Skeletal muscle satellite cell (primary cell): Measurements from ENCODE around the gene ADAM33.

Experiments
- H3K27me3 ChIP-seq: 2 replicates; pipeline ENCODE4 v1.7.0; 2013; ENCODE audit warnings: low read length; ENCODE audit not compliant: control insufficient read depth, insufficient read depth
- H3K36me3 ChIP-seq: 2 replicates; pipeline ENCODE4 v1.7.0; 2013; ENCODE audit warnings: mild to moderate bottlenecking, control low read depth, low read length; ENCODE audit not compliant: insufficient read depth
- H3K4me1 ChIP-seq: 2 replicates; pipeline ENCODE4 v1.7.0; 2013; ENCODE audit warnings: low read length; ENCODE audit not compliant: control insufficient read depth, insufficient read depth
- H3K4me2 ChIP-seq: 2 replicates; pipeline ENCODE4 v1.7.0; 2013; ENCODE audit warnings: mild to moderate bottlenecking, low read length
- H3K4me3 ChIP-seq: 2 replicates; pipeline ENCODE4 v1.7.0; 2013; ENCODE audit warnings: low read length
- H3K9ac ChIP-seq: 2 replicates; pipeline ENCODE4 v1.7.0; 2013; ENCODE audit warnings: mild to moderate bottlenecking, low read depth, low read length, moderate library complexity
- H3K9me3 ChIP-seq: replicated peaks from 2 replicates; pipeline ENCODE4 v1.7.0; 2013; ENCODE audit warnings: mild to moderate bottlenecking, control low read depth, low read length

Gene ADAM33

DNA sequence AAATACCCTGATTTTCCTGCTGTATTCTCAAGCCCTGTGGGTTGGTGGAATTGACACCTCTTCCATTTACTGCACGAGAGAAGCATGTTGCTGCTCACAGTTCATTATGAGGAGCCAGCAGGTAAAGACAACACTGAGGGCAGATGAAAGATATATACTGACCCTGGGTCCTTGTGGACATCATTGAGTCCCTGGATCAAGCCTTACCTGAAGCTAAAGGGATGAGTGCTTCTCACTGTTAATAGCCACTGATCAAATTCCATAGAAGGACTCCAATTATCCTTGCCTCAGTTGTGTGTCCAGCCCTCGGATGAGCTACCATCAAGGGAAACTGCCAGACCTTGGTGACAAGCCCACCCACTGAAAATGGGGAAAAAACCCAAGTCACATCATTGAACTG, 38.3 kb upstream of the ADAM33 start:
- Histone ChIP-seq H3K36me3 (no peaks in the 10 kb centered on the region), H3K4me1 (no peaks in the 10 kb centered on the region), H3K9me3 (no peaks in the 10 kb centered on the region), H3K4me2 (no peak overlapping the region), H3K4me3 (no peak overlapping the region), H3K27me3 (peaks cover 30% of the 10 kb centered on the region), H3K9ac (no peak overlapping the region)

DNA sequence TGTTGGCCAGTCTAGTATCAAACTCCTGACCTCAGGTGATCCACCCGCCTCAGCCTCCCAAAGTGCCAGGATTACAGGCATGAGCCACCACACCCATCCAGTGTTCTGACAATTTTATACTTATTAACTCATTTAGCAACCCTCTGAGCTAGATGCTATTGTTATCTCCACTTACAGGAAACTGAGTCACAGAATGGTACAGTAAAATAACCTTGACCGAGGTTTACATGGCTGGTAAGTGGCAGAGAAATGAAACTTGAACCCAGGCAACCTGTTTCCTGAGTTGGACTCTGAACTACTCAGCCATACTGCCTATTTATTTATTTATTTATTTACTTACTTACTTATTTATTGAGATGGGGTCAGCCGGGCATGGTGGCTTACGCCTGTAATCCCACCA, 37.2 kb upstream of the ADAM33 start:
- Histone ChIP-seq H3K4me3 (no peak overlapping the region), H3K27me3 (peaks cover 22% of the 10 kb centered on the region), H3K9me3 (no peaks in the 10 kb centered on the region), H3K4me1 (no peaks in the 10 kb centered on the region), H3K4me2 (no peak overlapping the region), H3K36me3 (no peaks in the 10 kb centered on the region), H3K9ac (no peak overlapping the region)

DNA sequence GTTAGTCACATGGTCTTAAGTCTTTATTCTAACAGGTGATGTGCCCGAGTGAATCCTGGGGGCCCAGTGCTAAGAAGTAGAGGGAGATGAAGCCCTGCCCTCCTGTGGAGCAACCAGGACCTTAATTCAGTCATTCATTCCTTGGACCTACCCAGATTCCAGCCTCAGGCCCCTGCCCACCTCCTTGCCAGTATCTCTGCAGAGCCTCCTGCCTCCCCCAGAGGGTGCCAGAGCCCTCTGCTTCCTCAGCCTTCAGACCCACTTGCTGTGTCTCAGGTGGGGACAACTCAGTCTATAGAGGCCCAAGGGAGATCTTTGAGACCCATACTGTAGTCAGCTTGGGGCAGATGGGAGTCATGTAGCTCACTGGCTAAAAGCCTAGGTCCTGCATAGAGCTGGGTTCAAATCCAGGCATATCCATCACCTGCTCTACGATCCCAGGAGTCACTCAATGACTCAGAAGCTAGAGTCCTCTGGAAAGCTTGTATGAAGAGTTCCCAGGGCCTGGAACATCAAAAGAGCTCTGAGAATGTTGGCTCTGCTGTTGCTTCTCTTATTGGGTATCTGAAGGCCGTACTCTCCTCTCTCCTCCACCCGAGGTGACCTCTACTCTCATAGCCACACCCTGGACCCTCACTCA, 34.5 kb upstream of the ADAM33 start:
- no peak overlapping the region for H3K4me2 ChIP-seq
- no peak overlapping the region for H3K9ac ChIP-seq

DNA sequence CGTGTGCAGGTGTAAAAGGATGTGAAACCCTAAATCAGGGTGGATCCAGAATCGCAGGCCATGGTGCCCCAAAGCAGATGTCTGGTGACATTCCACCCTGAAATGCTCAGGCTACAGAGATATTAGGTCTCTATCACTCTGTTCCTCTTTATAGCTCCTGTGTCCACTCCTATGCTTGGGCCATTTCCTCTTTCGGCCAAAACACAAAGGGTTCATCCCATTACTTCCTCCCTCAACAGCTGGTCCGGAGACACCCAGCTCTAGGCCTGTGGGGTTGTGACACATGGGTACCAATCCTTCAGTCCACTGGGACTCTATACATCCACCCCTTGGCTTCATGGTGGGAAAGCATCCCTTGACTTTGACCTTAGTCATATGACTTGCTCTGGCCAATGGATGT, 32.3 kb upstream of the ADAM33 start:
- H3K4me3 ChIP-seq: no peak overlapping the region
- H3K4me2 ChIP-seq: no peak overlapping the region
- no peaks in the 10 kb centered on the region for H3K36me3 ChIP-seq
- no peak overlapping the region for H3K9ac ChIP-seq
- H3K9me3 ChIP-seq: no peaks in the 10 kb centered on the region
- no peaks in the 10 kb centered on the region for H3K4me1 ChIP-seq
- peaks cover 7% of the 10 kb centered on the region for H3K27me3 ChIP-seq

More for the DNA sequence above, 34.5 kb upstream of the ADAM33 start:
- no peak overlapping the region for H3K4me3 ChIP-seq
- no peaks in the 10 kb centered on the region for H3K36me3 ChIP-seq
- H3K9me3 ChIP-seq: no peaks in the 10 kb centered on the region
- peaks cover 12% of the 10 kb centered on the region for H3K27me3 ChIP-seq
- H3K4me1 ChIP-seq: no peaks in the 10 kb centered on the region

DNA sequence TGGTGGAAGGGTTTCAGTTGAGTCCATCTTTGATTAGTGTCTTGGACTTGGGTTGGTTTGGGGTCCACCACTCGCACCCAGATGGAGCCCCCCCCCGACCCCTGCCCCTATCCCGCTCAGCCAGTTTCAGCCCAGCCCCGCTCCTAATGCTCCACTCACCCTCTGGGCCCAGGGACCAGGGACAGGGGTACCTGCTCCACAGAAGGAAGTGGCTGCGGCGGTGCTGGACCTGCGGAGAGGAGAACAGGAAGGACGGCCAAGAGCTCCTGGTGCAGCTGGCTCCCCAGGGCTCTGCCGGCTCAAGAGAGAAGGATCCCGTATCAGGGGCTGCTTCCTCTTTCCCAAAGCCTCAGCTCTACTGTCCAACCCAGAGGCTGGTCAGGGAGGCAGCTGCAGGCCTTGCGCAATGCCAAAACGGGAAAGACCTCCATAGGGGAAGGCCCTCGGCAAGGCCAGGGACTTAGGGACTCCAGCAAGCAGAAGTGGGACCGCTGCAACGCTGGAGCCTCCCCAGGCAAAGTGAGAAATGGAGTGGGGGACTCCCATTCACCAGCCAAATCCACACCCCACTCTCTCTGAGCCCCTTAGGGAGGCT, 30.6 kb upstream of the ADAM33 start, which contains the start of gene SIGLEC1:
Gene SIGLEC1 (minus strand): TSS at position 322 of the 595 bp plus-strand sequence. CDS start 5,472 bp downstream, outside the sequence.
- Histone ChIP-seq H3K4me1 (peaks cover under 1% of the 10 kb centered on the region), H3K36me3 (no peaks in the 10 kb centered on the region), H3K27me3 (peaks cover 13% of the 10 kb centered on the region), H3K9me3 (no peaks in the 10 kb centered on the region), H3K9ac (no peak within 1 kb of the TSS), H3K4me2 (no peak within 1 kb of the TSS), H3K4me3 (no peak within 1 kb of the TSS)

DNA sequence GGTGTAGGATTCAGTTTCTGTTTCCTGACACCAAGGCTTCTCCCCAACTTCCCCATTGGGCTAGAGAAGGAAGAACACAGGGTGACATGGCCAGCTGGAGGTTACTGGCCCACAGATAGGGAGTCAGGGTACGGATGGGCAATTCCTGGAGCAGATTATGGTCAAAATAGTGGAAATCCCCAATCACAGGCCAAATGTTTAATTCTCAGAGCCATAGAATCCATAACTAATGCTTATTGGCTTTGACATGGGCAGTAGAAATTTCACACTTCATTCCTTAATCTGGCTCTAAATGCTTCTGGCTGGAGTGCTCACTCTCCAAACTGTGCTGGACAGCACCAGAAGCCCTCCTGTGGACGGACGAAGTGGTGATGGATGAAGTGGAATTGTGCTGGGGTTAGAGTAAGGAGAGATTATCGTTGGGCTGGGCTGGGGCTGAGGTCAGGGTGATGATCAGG, 29.7 kb upstream of the ADAM33 start:
- Histone ChIP-seq H3K9ac (no peak overlapping the region), H3K27me3 (peaks cover 22% of the 10 kb centered on the region), H3K4me1 (peaks cover 3% of the 10 kb centered on the region), H3K36me3 (no peaks in the 10 kb centered on the region), H3K9me3 (no peaks in the 10 kb centered on the region), H3K4me3 (no peak overlapping the region), H3K4me2 (no peak overlapping the region)

DNA sequence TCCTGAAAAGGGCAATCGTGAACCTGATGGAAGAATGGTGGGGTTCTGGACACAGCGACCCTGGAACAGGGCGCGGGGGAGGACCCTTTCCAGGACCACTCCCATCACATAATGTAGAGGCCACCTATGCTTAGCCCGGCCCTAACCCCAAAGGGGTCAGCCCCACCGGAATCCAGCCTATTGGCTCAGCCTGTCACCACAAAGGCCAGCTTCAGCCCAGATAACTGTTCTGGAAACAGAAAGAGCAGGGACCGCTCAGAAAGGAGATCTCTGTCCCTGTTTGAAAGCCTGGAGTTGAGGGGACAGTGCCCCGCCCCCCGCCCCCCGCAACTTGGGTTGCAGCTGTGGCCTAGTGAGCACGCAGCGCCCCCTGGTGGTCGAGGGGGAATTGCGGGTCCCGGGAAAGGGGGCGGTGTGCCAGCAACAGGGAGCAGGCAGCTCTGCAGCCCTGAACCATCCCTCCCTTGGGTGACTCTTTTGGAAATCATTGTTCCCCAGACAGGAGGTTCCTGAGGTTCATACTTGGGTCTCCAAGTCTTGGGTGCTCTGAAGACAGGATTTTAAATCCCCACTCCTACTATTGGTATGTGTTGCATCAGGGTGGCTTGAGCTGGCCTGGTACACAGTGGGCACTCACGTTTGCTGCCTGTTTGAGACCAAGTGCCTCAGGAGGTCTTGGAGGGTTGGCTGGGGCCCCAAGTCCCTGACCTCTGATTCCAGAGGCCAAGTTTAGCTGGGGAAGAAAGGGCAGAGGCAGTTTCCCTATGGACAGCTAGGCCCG, 29.1 kb upstream of the ADAM33 start:
- Histone ChIP-seq H3K4me1 (peaks cover 3% of the 10 kb centered on the region), H3K4me3 (no peak overlapping the region), H3K9me3 (no peaks in the 10 kb centered on the region), H3K27me3 (peaks cover 25% of the 10 kb centered on the region), H3K36me3 (no peaks in the 10 kb centered on the region), H3K9ac (no peak overlapping the region), H3K4me2 (no peak overlapping the region)

DNA sequence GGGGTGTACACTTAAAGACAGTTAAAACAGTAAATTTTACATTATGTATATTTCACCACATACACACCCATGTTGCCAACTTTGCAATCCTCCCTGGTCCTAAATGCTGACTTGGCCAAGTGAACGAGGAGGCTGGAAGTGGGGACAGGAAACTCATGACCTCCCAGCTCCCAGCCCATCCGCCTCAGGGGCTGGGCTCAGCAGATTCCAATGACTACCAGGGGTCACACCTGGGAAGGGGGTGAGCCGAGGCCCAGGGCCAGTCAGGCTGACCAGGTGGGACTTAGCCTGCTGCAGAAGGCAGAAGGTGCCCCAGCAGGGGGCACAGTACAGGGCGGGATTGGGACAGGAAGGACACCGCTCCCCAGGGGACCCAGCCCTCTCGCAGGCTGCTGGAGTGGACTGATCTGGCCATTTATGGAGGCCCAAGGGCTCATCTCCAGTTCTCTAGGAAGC, 28.2 kb upstream of the ADAM33 start:
- Histone ChIP-seq H3K4me1 (peaks cover 3% of the 10 kb centered on the region), H3K9ac (no peak overlapping the region), H3K36me3 (no peaks in the 10 kb centered on the region), H3K4me2 (no peak overlapping the region), H3K27me3 (peaks cover 30% of the 10 kb centered on the region), H3K4me3 (no peak overlapping the region), H3K9me3 (no peaks in the 10 kb centered on the region)

DNA sequence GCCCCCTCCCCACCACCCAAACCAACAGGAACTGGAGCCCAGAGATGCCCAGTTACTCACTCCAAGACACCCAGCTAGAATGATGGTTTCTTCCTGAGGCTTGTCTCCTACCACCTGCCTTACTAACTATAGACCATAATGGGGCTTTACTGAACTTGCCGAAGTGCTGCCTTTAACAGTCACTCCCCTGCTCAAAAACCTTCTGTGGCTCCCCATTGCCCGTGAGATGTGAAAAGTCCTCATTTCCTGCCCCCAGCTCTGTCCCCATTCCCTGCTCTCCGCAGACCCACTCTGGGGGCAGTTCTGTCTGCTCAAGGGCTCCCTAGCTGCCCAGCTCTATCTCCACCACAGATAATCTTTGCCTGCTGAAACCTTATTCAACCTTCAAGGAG, 25.7 kb upstream of the ADAM33 start:
- Histone ChIP-seq H3K36me3 (no peaks in the 10 kb centered on the region), H3K4me1 (peaks cover 3% of the 10 kb centered on the region), H3K4me3 (no peak overlapping the region), H3K9me3 (no peaks in the 10 kb centered on the region), H3K27me3 (peaks cover 38% of the 10 kb centered on the region), H3K4me2 (no peak overlapping the region), H3K9ac (no peak overlapping the region)

DNA sequence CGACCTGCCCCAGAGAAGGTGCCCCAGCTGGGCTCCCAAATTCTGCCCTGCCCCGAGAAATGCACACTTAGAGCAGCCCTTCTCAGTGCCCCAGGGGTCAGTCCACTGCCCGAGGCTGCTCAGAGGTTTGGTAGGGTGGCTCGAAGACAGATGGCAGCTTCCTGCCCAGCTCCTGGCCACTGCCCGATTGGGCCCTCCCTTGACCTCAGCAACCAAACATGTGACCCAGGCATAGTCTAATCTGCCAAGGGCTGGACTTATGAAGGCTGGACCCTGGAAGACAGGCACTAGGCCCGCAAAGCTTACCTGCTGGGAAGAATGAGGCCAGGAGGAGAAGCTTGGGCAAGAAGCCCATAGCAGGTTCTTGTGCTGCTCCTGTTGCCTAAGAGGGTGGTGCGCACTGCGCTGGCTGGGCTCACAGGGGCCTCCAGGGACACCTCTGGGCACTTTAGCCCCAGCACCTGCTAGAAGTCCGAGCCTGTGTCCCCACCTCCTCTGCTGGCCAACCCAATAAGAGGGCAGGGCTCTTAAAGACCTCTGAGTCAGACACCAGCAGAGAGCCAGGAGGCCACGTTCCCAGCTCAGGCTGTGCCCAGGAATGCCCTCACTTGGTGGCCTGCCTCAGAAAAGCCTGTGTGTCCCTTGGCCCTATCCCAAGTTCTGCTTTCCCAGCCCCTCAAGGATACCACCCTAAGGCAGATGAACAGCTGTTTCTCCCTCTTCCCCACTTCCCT, 25.1 kb upstream of the ADAM33 start:
- Histone ChIP-seq H3K9ac (no peak overlapping the region), H3K4me2 (no peak overlapping the region), H3K4me1 (peaks cover 3% of the 10 kb centered on the region), H3K4me3 (no peak overlapping the region), H3K36me3 (no peaks in the 10 kb centered on the region), H3K9me3 (no peaks in the 10 kb centered on the region), H3K27me3 (peaks cover 39% of the 10 kb centered on the region)
